NCI-H2107 treated with DMSO at 0.1 percent for 48 hours (cell line): ENCODE results near the gene BDH1.
"Not testable (repeated sequence)": the region's sequence is repeated elsewhere in the genome, so short reads cannot be mapped to it uniquely, and the experiment has no call there.

Experiments used
- DNase-seq: peaks from one replicate; lab custom pipeline; 2025; ENCODE audit not compliant: unreplicated experiment; lab: John Stamatoyannopoulos, UW

The BDH1 gene

GRCh38 chr3:197555281-197556261 is at the start of gene BDH1:
TSS of gene BDH1 (minus strand) at chr3:197555968. CDS start at chr3:197546443, 9,525 bp downstream.
- peak; percentile 51 for DNase-seq

DNA sequence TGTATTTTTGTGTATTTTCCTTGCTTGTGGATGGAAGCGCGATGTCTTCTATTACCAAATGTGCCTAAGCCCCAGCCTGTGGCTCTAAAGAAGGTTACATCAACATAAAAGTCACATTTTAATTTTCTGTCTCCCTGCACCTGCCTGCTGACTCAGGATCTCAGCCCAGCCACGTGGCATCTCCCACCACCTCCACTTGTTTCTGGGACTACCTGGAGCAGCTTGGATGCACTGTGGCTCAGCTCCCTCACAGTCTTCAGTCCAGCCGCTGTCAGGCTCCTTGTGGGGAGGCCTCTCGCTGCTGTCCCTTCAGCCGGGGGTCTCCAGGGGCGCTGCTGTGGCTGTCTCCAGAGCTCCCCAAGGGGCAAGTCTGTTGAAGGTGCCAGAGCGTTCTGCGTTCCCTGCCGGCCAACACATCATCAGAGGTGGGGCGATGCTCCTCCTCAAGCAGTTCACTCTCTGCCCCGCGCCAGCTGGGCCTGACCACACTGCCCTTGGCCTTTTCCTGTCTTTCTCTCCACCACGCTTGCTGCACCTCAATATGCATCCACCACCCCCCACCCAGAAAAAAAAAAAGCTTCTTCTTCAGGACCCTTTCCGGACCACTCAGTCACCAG is 47.7 kb upstream of the BDH1 start:
- no peak for DNase-seq

DNA sequence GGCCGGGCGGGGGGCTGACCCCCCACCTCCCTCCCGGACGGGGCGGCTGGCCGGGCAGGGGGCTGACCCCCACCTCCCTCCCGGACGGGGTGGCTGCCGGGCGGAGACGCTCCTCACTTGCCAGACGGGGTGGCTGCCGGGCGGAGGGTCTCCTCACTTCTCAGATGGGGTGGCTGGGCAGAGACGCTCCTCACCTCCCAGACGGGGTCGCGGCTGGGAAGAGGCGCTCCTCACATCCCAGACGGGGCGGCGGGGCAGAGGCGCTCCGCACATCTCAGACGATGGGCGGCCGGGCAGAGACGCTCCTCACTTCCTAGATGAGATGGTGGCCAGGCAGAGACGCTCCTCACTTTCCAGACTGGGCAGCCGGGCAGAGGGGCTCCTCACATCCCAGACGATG is 46.6 kb upstream of the BDH1 start:
- DNase-seq: not testable (repeated sequence)

- not testable (repeated sequence) for DNase-seq
Observed at GRCh38 chr3:197601566-197601840, 45.7 kb upstream of the BDH1 start.

- DNase-seq: no peak
Observed at GRCh38 chr3:197600796-197601565, 45.2 kb upstream of the BDH1 start.

DNA sequence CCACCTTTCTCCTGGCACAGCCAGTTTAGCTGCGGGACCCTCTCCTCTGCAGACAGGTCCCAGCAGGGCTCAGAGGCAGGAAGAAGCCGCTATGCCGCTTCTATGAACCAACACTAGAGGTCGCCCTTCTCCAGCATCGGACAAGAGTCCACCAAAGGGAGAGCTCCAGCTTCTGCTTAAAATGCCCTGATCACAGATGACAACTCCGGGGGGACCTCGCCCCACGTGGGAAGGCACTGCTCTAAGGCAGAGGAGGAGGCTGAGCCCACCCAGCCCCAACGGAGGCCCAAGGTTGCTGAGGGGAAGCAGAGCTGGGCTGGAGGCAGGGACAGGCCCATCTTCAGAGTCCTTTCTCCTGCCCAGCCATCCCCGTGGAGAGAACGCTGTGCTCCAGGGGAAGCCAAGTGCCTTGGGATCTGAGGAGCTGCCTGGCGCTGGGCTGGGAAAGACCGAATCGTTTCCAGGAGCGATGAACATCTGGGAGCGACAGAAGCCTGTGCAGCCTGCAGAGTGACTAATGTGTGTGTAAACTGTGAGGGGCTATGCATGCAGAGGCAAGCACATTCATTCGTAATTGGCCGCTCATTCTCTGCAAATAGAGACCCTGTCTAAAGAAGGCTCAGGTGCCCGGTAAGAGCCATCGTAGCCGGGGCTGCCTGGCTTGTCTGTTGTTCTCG is 43.5 kb upstream of the BDH1 start:
- DNase-seq: no peak

GRCh38 chr3:197598404-197598980 is 42.7 kb upstream of the BDH1 start:
- no peak for DNase-seq

GRCh38 chr3:197597335-197597734 is 41.6 kb upstream of the BDH1 start:
- no peak for DNase-seq

- DNase-seq: no peak
Observed at GRCh38 chr3:197595470-197596185, 39.9 kb upstream of the BDH1 start.

GRCh38 chr3:197593046-197593380 is 37.2 kb upstream of the BDH1 start:
- DNase-seq: no peak

GRCh38 chr3:197592361-197593045 is 36.7 kb upstream of the BDH1 start:
- DNase-seq: no peak

DNA sequence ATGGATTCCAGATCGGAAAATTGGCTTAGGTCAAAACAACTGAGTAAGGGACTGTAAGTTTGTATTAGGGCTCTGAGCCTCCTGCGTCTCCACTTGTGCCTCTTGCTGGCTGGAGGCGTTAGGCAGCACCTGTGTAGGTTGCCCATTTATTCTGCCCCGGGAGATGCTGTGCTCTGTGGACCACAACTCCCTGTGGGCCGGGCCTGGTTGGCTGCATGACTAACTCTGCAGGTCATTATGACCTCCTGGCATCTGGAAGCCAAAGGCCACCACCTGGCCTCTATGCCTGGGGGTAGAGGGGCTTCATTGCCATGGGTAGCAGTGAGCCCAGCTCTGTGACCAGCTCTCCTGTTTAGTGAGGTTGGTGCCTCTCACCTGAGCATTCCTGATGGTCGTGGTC is 36.0 kb upstream of the BDH1 start:
- DNase-seq: no peak

- DNase-seq: no peak
Observed at GRCh38 chr3:197590313-197590962, 34.7 kb upstream of the BDH1 start.

DNA sequence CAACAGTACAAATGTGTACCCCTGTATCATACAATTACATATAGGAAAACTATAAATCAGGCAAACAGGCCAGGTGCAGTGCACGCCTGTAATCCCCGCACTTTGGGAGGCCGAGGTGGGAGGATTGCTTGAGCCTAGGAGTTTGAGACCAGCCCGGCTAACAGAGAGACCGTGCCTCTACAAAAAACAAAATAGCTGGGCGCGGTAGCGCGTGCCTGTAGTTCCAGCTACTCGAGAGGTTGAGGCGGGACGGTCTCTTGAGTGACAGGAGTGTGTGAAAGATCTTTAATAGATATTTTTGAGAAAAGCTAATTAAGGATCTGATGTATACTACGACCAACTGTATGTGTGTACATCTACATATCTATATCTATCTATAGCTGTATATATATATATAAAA is 33.8 kb upstream of the BDH1 start:
- DNase-seq: no peak

DNA sequence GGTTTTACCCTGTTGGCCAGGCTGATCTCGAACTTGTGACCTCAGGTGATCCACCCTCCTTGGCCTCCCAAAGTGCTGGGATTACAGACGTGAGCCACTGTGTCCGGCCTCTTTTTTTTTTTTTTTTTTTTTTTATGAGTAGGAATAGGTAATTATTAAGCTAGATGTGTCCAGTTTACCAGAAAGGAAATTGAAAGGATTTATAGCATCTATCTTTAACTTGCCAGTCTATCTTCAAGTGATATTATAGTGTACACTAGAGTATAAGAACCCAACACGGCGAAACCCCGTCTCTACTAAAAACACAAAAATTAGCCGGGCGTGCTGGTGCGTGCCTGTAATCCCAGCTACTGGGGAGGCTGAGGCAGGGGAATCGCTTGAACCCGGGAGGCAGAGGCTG is 31.0 kb upstream of the BDH1 start:
- not testable (repeated sequence) for DNase-seq

- DNase-seq: no peak
Observed at GRCh38 chr3:197586181-197586580, 30.4 kb upstream of the BDH1 start.

DNA sequence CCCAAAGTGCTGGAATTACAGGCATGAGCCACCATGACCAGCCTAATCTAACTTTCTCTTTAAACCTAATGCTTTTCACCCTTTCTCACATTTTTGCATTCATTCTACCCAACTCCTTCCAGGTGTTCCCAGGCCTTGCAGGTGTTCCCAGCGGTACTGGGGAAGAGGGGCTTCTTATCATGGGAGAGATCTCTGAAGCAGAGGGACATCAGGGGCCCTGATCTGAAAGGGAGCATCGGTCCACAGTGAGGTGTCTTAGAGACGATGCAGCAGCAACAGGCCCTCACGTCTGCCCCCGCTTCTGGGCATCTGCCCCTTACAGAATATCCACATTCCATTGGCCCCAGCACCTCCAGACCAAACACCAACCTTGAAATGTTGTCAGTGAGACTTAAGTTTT is 29.0 kb upstream of the BDH1 start:
- DNase-seq: no peak

GRCh38 chr3:197583371-197583770 is 27.6 kb upstream of the BDH1 start:
- no peak for DNase-seq

DNA sequence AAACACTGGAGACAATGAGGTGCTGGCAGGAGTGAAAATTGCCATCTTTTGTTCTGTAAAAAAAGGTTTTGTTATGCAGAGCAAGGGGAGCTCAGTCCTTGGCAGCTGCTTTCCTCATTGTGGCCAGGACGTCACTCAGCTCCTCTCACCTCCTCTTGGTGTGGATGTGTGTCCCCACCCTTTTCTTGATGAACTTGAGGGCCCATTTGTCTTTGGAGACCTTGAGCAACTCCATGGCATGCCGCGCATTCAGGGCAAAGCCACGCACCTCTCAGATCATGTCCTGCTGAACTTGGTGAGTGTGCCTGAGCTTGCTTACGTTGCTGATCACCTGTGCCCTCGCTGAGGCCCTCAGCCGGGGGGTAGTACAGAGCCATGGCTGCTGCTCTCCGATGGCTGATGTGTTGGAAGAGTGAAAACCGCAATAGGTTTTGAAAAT is 24.5 kb upstream of the BDH1 start:
- no peak for DNase-seq
